MM.1S (cell line): Measurements from ENCODE around the gene MKRN1.
A peak's percentile ranks its signal among the peaks of the same experiment; 100 is the strongest.

Experiments
- DNase-seq: peaks from one replicate; pipeline ENCODE4 v3.0.0-alpha.2; 2015
- H2AFZ ChIP-seq: fragments of 300-600 bp; sonication (generic); 2 replicates; pipeline ENCODE4 v1.6.0; 2016; ENCODE audit warnings: antibody characterized with exemption, low read length
- H3F3A ChIP-seq: fragments of 300-600 bp; sonication (generic); 2 replicates; pipeline ENCODE4 v1.6.1; 2016; ENCODE audit warnings: mild to moderate bottlenecking, antibody characterized with exemption, low read length, moderate library complexity, mixed read lengths; ENCODE audit not compliant: insufficient read depth
- H3K27ac ChIP-seq: fragments of 300-600 bp; sonication (generic); 2 replicates; pipeline ENCODE4 v1.5.1; 2016; ENCODE audit warnings: mild to moderate bottlenecking, low read length
- H3K27me3 ChIP-seq: fragments of 300-600 bp; sonication (generic); replicated peaks from 2 replicates; pipeline ENCODE4 v1.6.0; 2016; ENCODE audit warnings: low read length; ENCODE audit not compliant: insufficient read depth
- H3K36me3 ChIP-seq: fragments of 300-600 bp; sonication (generic); replicated peaks from 2 replicates; pipeline ENCODE4 v1.6.1; 2016; ENCODE audit warnings: mild to moderate bottlenecking, low read length, mixed read lengths; ENCODE audit not compliant: insufficient read depth
- H3K4me1 ChIP-seq: fragments of 300-600 bp; sonication (generic); 2 replicates; pipeline ENCODE4 v1.6.1; 2016; ENCODE audit warnings: low read length, mixed read lengths
- H3K4me2 ChIP-seq: fragments of 300-600 bp; sonication (generic); 2 replicates; pipeline ENCODE4 v1.6.0; 2016; ENCODE audit warnings: low read depth, low read length
- H3K4me3 ChIP-seq: fragments of 300-600 bp; sonication (generic); 2 replicates; pipeline ENCODE4 v1.5.1; 2016; ENCODE audit warnings: low read length, mixed read lengths
- H3K79me2 ChIP-seq: fragments of 300-600 bp; sonication (generic); 2 replicates; pipeline ENCODE4 v1.6.1; 2016; ENCODE audit warnings: mixed run types, low read length, mixed read lengths
- H3K9ac ChIP-seq: fragments of 300-600 bp; sonication (generic); 2 replicates; pipeline ENCODE4 v1.6.1; 2016; ENCODE audit warnings: low read length, mixed read lengths
- H3K9me2 ChIP-seq: fragments of 300-600 bp; sonication (generic); replicated peaks from 2 replicates; pipeline ENCODE4 v1.6.1; 2016; ENCODE audit warnings: mild to moderate bottlenecking, low read length, mixed read lengths; ENCODE audit not compliant: insufficient read depth
- H3K9me3 ChIP-seq: fragments of 300-600 bp; sonication (generic); replicated peaks from 2 replicates; pipeline ENCODE4 v1.6.1; 2016; ENCODE audit warnings: mild to moderate bottlenecking, low read length, mixed read lengths; ENCODE audit not compliant: insufficient read depth
- H4K20me1 ChIP-seq: fragments of 300-600 bp; sonication (generic); 2 replicates; pipeline ENCODE4 v1.6.1; 2016; ENCODE audit warnings: mild to moderate bottlenecking, low read length, moderate library complexity, mixed read lengths; ENCODE audit not compliant: insufficient read depth
- CTCF ChIP-seq: fragments of 300-600 bp; sonication (generic); IDR thresholded peaks from 2 replicates; pipeline ENCODE4 v1.5.1; 2016; ENCODE audit warnings: antibody characterized with exemption, low read length, mixed read lengths
- EZH2 ChIP-seq: fragments of 300-600 bp; sonication (generic); optimal IDR thresholded peaks from 2 replicates; pipeline ENCODE3; 2017; ENCODE audit warnings: low read depth, mild to moderate bottlenecking, antibody characterized with exemption, low read length, mixed read lengths
- EZH2phosphoT487 ChIP-seq: fragments of 300-600 bp; sonication (generic); IDR thresholded peaks from 2 replicates; pipeline ENCODE4 v1.6.1; 2018; ENCODE audit warnings: antibody characterized with exemption, low read length

Gene MKRN1

GRCh38 chr7:140479739-140480084 lies 407 bp upstream of the MKRN1 start:
- Histone ChIP-seq H3K4me1 (peaks cover 11% of the 10 kb centered on the region; the same call in 1 of the 2 replicates), H3K4me2 (peak overlapping the region; percentile 94), H3F3A (peaks cover 29% of the 10 kb centered on the region), H3K9me2 (no peaks in the 10 kb centered on the region), H3K9me3 (no peaks in the 10 kb centered on the region), H3K79me2 (peaks cover 34% of the 10 kb centered on the region), H3K9ac (no peak overlapping the region), H3K27me3 (peaks cover 17% of the 10 kb centered on the region), H3K4me3 (peak overlapping the region; percentile 90), H4K20me1 (peaks cover 25% of the 10 kb centered on the region), H3K27ac (no peak overlapping the region), H2AFZ (peak overlapping the region; percentile 92), H3K36me3 (no peaks in the 10 kb centered on the region)
- no peak for TF ChIP-seq CTCF
- no peak for TF ChIP-seq EZH2
- TF ChIP-seq EZH2phosphoT487, result no peak
- no peak for DNase-seq

GRCh38 chr7:140478246-140479061 lies 851 bp downstream of the MKRN1 start:
- H3K9ac ChIP-seq, result peak overlapping the region; percentile 69; the same call in 1 of the 2 replicates
- H3K36me3 ChIP-seq, result no peaks in the 10 kb centered on the region
- peak overlapping the region; percentile 90 for H3K4me3 ChIP-seq
- H4K20me1 ChIP-seq, result peaks cover 27% of the 10 kb centered on the region
- peaks cover 13% of the 10 kb centered on the region for H3K27me3 ChIP-seq
- H3K4me1 ChIP-seq, result peaks cover 11% of the 10 kb centered on the region; the same call in 1 of the 2 replicates
- peak; percentile 53 for DNase-seq
- H3F3A ChIP-seq, result peaks cover 29% of the 10 kb centered on the region
- peaks cover 47% of the 10 kb centered on the region for H3K79me2 ChIP-seq
- H3K9me2 ChIP-seq, result no peaks in the 10 kb centered on the region
- H3K27ac ChIP-seq, result peak overlapping the region; percentile 69; the same call in 1 of the 2 replicates
- H3K4me2 ChIP-seq, result peak overlapping the region; percentile 94
- peak overlapping the region; percentile 74 for H2AFZ ChIP-seq
- TF ChIP-seq CTCF (no peak), EZH2 (no peak), EZH2phosphoT487 (no peak)
- H3K9me3 ChIP-seq, result no peaks in the 10 kb centered on the region

- peaks cover 32% of the 10 kb centered on the region for H4K20me1 ChIP-seq
- peaks cover 59% of the 10 kb centered on the region for H3K79me2 ChIP-seq
- H3K9ac ChIP-seq, result no peak overlapping the region
- peaks cover 11% of the 10 kb centered on the region; the same call in 1 of the 2 replicates for H3K4me1 ChIP-seq
- no peak overlapping the region for H3K27ac ChIP-seq
- H3K9me3 ChIP-seq, result no peaks in the 10 kb centered on the region
- peak overlapping the region; percentile 94 for H3K4me2 ChIP-seq
- H3K4me3 ChIP-seq, result no peak overlapping the region
- no peaks in the 10 kb centered on the region for H3K9me2 ChIP-seq
- H3K27me3 ChIP-seq, result peaks cover 13% of the 10 kb centered on the region
- no peak overlapping the region for H2AFZ ChIP-seq
- DNase-seq, result no peak
- H3F3A ChIP-seq, result peaks cover 29% of the 10 kb centered on the region
- H3K36me3 ChIP-seq, result no peaks in the 10 kb centered on the region
- no peak for TF ChIP-seq EZH2phosphoT487
- no peak for TF ChIP-seq CTCF
- TF ChIP-seq EZH2, result no peak
These were observed 2.5 kb downstream of the MKRN1 start for GRCh38 chr7:140476698-140477261.
